Muscle layer of duodenum (tissue), 2 donors: ENCODE measurements around the gene SERPINA12.
"Not testable (repeated sequence)": the region's sequence is repeated elsewhere in the genome, so short reads cannot be mapped to it uniquely, and the experiment has no call there.

ENCODE experiments used
- H3K27ac ChIP-seq: one replicate; pipeline ENCODE4 v1.7.0; 2013; ENCODE audit warnings: mild to moderate bottlenecking, low read length
- H3K27me3 ChIP-seq: one replicate; pipeline ENCODE4 v1.7.0; 2013; ENCODE audit warnings: low read depth, mild to moderate bottlenecking, control low read depth, low read length
- H3K36me3 ChIP-seq, 2 donors: one replicate each; pipeline ENCODE4 v1.7.0; 2013; ENCODE audit warnings: low read length in 2 of 2, control low read depth in 1 of 2, mild to moderate bottlenecking in 1 of 2; ENCODE audit not compliant: insufficient read depth in 2 of 2, control insufficient read depth in 1 of 2
- H3K4me1 ChIP-seq, 2 donors: one replicate each; pipeline ENCODE4 v1.7.0; 2013; ENCODE audit warnings: low read length in 2 of 2, mild to moderate bottlenecking in 2 of 2, control low read depth in 1 of 2, moderate library complexity in 1 of 2; ENCODE audit not compliant: insufficient read depth in 2 of 2, control insufficient read depth in 1 of 2
- H3K4me3 ChIP-seq, 2 donors: one replicate each; pipeline ENCODE4 v1.7.0; 2013; ENCODE audit warnings: low read length in 2 of 2, low read depth in 1 of 2, mild to moderate bottlenecking in 1 of 2
- H3K9me3 ChIP-seq, 2 donors: one replicate each; pipeline ENCODE4 v1.7.0; 2013; ENCODE audit warnings: low read length in 2 of 2, control low read depth in 1 of 2, mild to moderate bottlenecking in 1 of 2; ENCODE audit not compliant: control insufficient read depth in 1 of 2
- donor health status: healthy.

Gene SERPINA12

GRCh38 chr14:94485944-94486841, 23.1 kb downstream of the SERPINA12 start:
- Histone ChIP-seq H3K27ac (no peak overlapping the region), H3K4me1 (peaks cover 0 to 7% of the 10 kb centered on the region in 2 donors), H3K9me3 (no peaks in the 10 kb centered on the region), H3K4me3 (no peak overlapping the region), H3K27me3 (peaks cover 12% of the 10 kb centered on the region), H3K36me3 (no peaks in the 10 kb centered on the region)

GRCh38 chr14:94484481-94484880, 24.8 kb downstream of the SERPINA12 start:
- H3K27ac ChIP-seq, result no peak overlapping the region
- no peaks in the 10 kb centered on the region for H3K36me3 ChIP-seq
- H3K9me3 ChIP-seq, result peaks cover 0 to under 1% of the 10 kb centered on the region in 2 donors
- peaks cover 12% of the 10 kb centered on the region for H3K27me3 ChIP-seq
- no peak overlapping the region for H3K4me3 ChIP-seq
- H3K4me1 ChIP-seq, result peaks cover 0 to 7% of the 10 kb centered on the region in 2 donors

GRCh38 chr14:94483729-94484275, 25.5 kb downstream of the SERPINA12 start:
- H3K36me3 ChIP-seq, result no peaks in the 10 kb centered on the region
- peaks cover 3 to 8% of the 10 kb centered on the region in 2 donors for H3K9me3 ChIP-seq
- H3K4me3 ChIP-seq, result no peak overlapping the region
- no peak overlapping the region for H3K27ac ChIP-seq
- peaks cover 0 to 7% of the 10 kb centered on the region in 2 donors for H3K4me1 ChIP-seq
- H3K27me3 ChIP-seq, result peaks cover 12% of the 10 kb centered on the region

GRCh38 chr14:94483071-94483451, 26.2 kb downstream of the SERPINA12 start:
- Histone ChIP-seq H3K9me3 (peaks cover 7 to 15% of the 10 kb centered on the region in 2 donors), H3K27me3 (peaks cover 12% of the 10 kb centered on the region), H3K36me3 (no peaks in the 10 kb centered on the region), H3K4me1 (peaks cover 0 to 7% of the 10 kb centered on the region in 2 donors), H3K4me3 (no peak overlapping the region), H3K27ac (no peak overlapping the region)

GRCh38 chr14:94482132-94483070, 26.9 kb downstream of the SERPINA12 start:
- not testable (repeated sequence) for H3K4me1 ChIP-seq, H3K27ac ChIP-seq, H3K36me3 ChIP-seq, H3K4me3 ChIP-seq
- peaks cover 11% of the 10 kb centered on the region for H3K27me3 ChIP-seq
- H3K9me3 ChIP-seq, result peaks cover 7 to 21% of the 10 kb centered on the region in 2 donors

GRCh38 chr14:94481468-94482131, 27.7 kb downstream of the SERPINA12 start:
- Histone ChIP-seq H3K36me3 (no peaks in the 10 kb centered on the region), H3K4me3 (no peak overlapping the region), H3K4me1 (peaks cover 0 to 7% of the 10 kb centered on the region in 2 donors), H3K27ac (no peak overlapping the region), H3K27me3 (peaks cover 3% of the 10 kb centered on the region), H3K9me3 (peaks cover 7 to 22% of the 10 kb centered on the region in 2 donors)

GRCh38 chr14:94480809-94481208, 28.5 kb downstream of the SERPINA12 start:
- Histone ChIP-seq H3K4me1 (no peaks in the 10 kb centered on the region), H3K4me3 (no peak overlapping the region), H3K27me3 (no peaks in the 10 kb centered on the region), H3K27ac (no peak overlapping the region), H3K9me3 (peaks cover 7 to 22% of the 10 kb centered on the region in 2 donors), H3K36me3 (no peaks in the 10 kb centered on the region)

GRCh38 chr14:94478420-94478819, 30.8 kb downstream of the SERPINA12 start:
- peaks cover 7 to 22% of the 10 kb centered on the region in 2 donors for H3K9me3 ChIP-seq
- H3K4me1 ChIP-seq, result no peaks in the 10 kb centered on the region
- H3K4me3 ChIP-seq, result no peak overlapping the region
- H3K36me3 ChIP-seq, result no peaks in the 10 kb centered on the region
- no peaks in the 10 kb centered on the region for H3K27me3 ChIP-seq
- H3K27ac ChIP-seq, result no peak overlapping the region

- Histone ChIP-seq H3K4me1 (no peaks in the 10 kb centered on the region), H3K27me3 (no peaks in the 10 kb centered on the region), H3K27ac (no peak within 1 kb of the TSS)
Measured at GRCh38 chr14:94476023-94476422, 33.2 kb downstream of the SERPINA12 start, which contains the start of gene SERPINA9. Gene SERPINA9, minus strand, starts transcription at chr14:94476197. Its CDS starts 6,357 bp downstream, at chr14:94469840.

GRCh38 chr14:94474581-94475031, 34.7 kb downstream of the SERPINA12 start:
- no peaks in the 10 kb centered on the region for H3K27me3 ChIP-seq
- no peaks in the 10 kb centered on the region for H3K4me1 ChIP-seq
- peaks cover 7 to 22% of the 10 kb centered on the region in 2 donors for H3K9me3 ChIP-seq
- H3K27ac ChIP-seq, result no peak overlapping the region
- no peak overlapping the region for H3K4me3 ChIP-seq
- H3K36me3 ChIP-seq, result no peaks in the 10 kb centered on the region

More at GRCh38 chr14:94476023-94476422, 33.2 kb downstream of the SERPINA12 start, which contains the start of gene SERPINA9:
- H3K9me3 ChIP-seq, result peaks cover 7 to 22% of the 10 kb centered on the region in 2 donors
- H3K36me3 ChIP-seq, result no peaks in the 10 kb centered on the region
- H3K4me3 ChIP-seq, result no peak within 1 kb of the TSS
